ENCODE measurements around the gene TMEM184B. TPM values are rescaled to one million over a fixed set of nuclear protein-coding genes. Genes with fewer than 3 reads are reported as not detected.
A peak's percentile ranks its signal among the peaks of the same experiment; 100 is the strongest.

Gene TMEM184B
- polyA plus RNA-seq, 1 experiment: 36.8 TPM

- DNase-seq (ENCODE audit: low read depth, low spot score): peak; percentile 46
- H3K4me3 ChIP-seq (ENCODE audit: low read depth, low read length): peak overlapping the region; percentile 31
- ChIA-PET POLR2A (interaction anchor here (0.6 to 1.1 kb wide), 3 partner anchors 9 to 70 kb away, joined by 5 to 9 read pairs (median 7); no protein-coding TSS in a partner anchor), CTCF (interaction anchor here (0.6 to 1.8 kb wide), 4 partner anchors 13 to 193 kb away, joined by 3 to 4 read pairs (median 4); no protein-coding TSS in a partner anchor)
- H3K27ac ChIP-seq (ENCODE audit: low read depth, low read length): peak overlapping the region; percentile 77
- no peaks in the 10 kb centered on the region for H3K27me3 ChIP-seq (ENCODE audit: control insufficient read depth, insufficient read depth, low read length)
- no peak for TF ChIP-seq CTCF (IDR thresholded peaks at IDR 0.05; ENCODE audit: low read depth, low read length)
- H3K9me3 ChIP-seq (ENCODE audit: control insufficient read depth, insufficient read depth, low read length): peaks cover 4% of the 10 kb centered on the region; the same call in 1 of the 2 replicates
These were observed 67.3 kb downstream of the TMEM184B start for GRCh38 chr22:38205261-38206128.

GRCh38 chr22:38204784-38205183 lies 68.0 kb downstream of the TMEM184B start:
- peak overlapping the region; percentile 31 for H3K4me3 ChIP-seq (ENCODE audit: low read depth, low read length)
- POLR2A ChIA-PET: interaction anchor here (1.1 kb wide), 1 partner anchor 10 kb away, joined by 5 read pairs; no protein-coding TSS in a partner anchor
- H3K27ac ChIP-seq (ENCODE audit: low read depth, low read length): peak overlapping the region; percentile 77
- H3K27me3 ChIP-seq (ENCODE audit: control insufficient read depth, insufficient read depth, low read length): no peaks in the 10 kb centered on the region
- TF ChIP-seq CTCF (IDR thresholded peaks at IDR 0.05; ENCODE audit: low read depth, low read length): no peak
- peaks cover 4% of the 10 kb centered on the region; the same call in 1 of the 2 replicates for H3K9me3 ChIP-seq (ENCODE audit: control insufficient read depth, insufficient read depth, low read length)
- no peak for DNase-seq (ENCODE audit: low read depth, low spot score)
- CTCF ChIA-PET: interaction anchor here (0.6 to 1.8 kb wide), 5 partner anchors 17 to 193 kb away, joined by 3 to 4 read pairs (median 3); no protein-coding TSS in a partner anchor

- no peak for TF ChIP-seq CTCF (IDR thresholded peaks at IDR 0.05; ENCODE audit: low read depth, low read length)
- peak overlapping the region; percentile 88 for H3K4me3 ChIP-seq (ENCODE audit: low read depth, low read length)
- peak overlapping the region; percentile 95 for H3K27ac ChIP-seq (ENCODE audit: low read depth, low read length)
- CTCF ChIA-PET: interaction anchor here (0.5 to 1.8 kb wide), 4 partner anchors 17 to 90 kb away, joined by 3 to 4 read pairs (median 4); no protein-coding TSS in a partner anchor
- H3K27me3 ChIP-seq (ENCODE audit: control insufficient read depth, insufficient read depth, low read length): no peaks in the 10 kb centered on the region
- peaks cover 4% of the 10 kb centered on the region; the same call in 1 of the 2 replicates for H3K9me3 ChIP-seq (ENCODE audit: control insufficient read depth, insufficient read depth, low read length)
- DNase-seq (ENCODE audit: low read depth, low spot score): no peak
- POLR2A ChIA-PET: no interaction called here
These were observed 68.8 kb downstream of the TMEM184B start for GRCh38 chr22:38203855-38204514.

- DNase-seq (ENCODE audit: low read depth, low spot score): no peak
- Histone ChIP-seq H3K27ac (ENCODE audit: low read depth, low read length) (peak overlapping the region; percentile 95), H3K4me3 (ENCODE audit: low read depth, low read length) (peak overlapping the region; percentile 88), H3K9me3 (ENCODE audit: control insufficient read depth, insufficient read depth, low read length) (peaks cover 4% of the 10 kb centered on the region; the same call in 1 of the 2 replicates), H3K27me3 (ENCODE audit: control insufficient read depth, insufficient read depth, low read length) (no peaks in the 10 kb centered on the region)
- TF ChIP-seq CTCF (IDR thresholded peaks at IDR 0.05; ENCODE audit: low read depth, low read length): no peak
- CTCF ChIA-PET: interaction anchor here (1.2 kb wide), 1 partner anchor 16 kb away, joined by 3 read pairs; no protein-coding TSS in a partner anchor
- POLR2A ChIA-PET: interaction anchor here (1.5 kb wide), 1 partner anchor 89 kb away, joined by 6 read pairs; no protein-coding TSS in a partner anchor
These were observed 69.6 kb downstream of the TMEM184B start for GRCh38 chr22:38203090-38203810.
